Transverse colon (tissue), 4 donors: ENCODE data around the gene SLC24A3. TPM values are rescaled to one million over a fixed set of nuclear protein-coding genes. Genes with fewer than 3 reads are reported as not detected.

Source experiments
- DNase-seq: peaks from one replicate; pipeline ENCODE4 v3.0.0-alpha.2; 2019
- H3K27ac ChIP-seq, 4 donors: fragments of 200-600 bp; sonication (generic); 2 replicates each; pipeline ENCODE4 v1.5.1; 2016 to 2018; ENCODE audit warnings: inconsistent platforms in 4 of 4
- H3K27me3 ChIP-seq: fragments of 200-600 bp; sonication (generic); 2 replicates; pipeline ENCODE4 v1.5.1; 2017; ENCODE audit warnings: inconsistent platforms
- H3K36me3 ChIP-seq, 4 donors: fragments of 200-600 bp; sonication (generic); 2 replicates each; pipeline ENCODE4 v1.5.1; 2017 to 2019; ENCODE audit warnings: inconsistent platforms in 4 of 4
- H3K4me1 ChIP-seq, 4 donors: fragments of 200-600 bp; sonication (generic); 2 replicates each; pipeline ENCODE4 v1.5.1; 2017 to 2020; ENCODE audit warnings: inconsistent platforms in 4 of 4
- H3K4me3 ChIP-seq, 4 donors: fragments of 200-600 bp; sonication (generic); 1 replicate in 1 of 4; 2 replicates in 3 of 4; pipeline versions ENCODE4 v1.5.1 to v1.6.1; 2017 to 2019; ENCODE audit warnings: inconsistent platforms in 4 of 4
- H3K9me3 ChIP-seq, 2 donors: fragments of 200-600 bp; sonication (generic); 2 replicates each; pipeline ENCODE4 v1.5.1; 2017 to 2019; ENCODE audit warnings: inconsistent platforms in 2 of 2
- CTCF ChIP-seq, 5 experiments: fragments of 200-600 bp in 3 of 5; fragments of 450-650 bp in 2 of 5; sonication (generic) in 3 of 5; IDR thresholded peaks; 1 replicate in 2 of 5; 2 replicates in 3 of 5; pipeline ENCODE4 v1.5.1; 2016 to 2017; ENCODE audit warnings: antibody characterized with exemption in 5 of 5, inconsistent platforms in 3 of 5, mild to moderate bottlenecking in 2 of 5, moderate library complexity in 1 of 5
- EP300 ChIP-seq: sonication (generic); formaldehyde crosslinking; IDR thresholded peaks from one replicate; pipeline ENCODE4 v1.6.1; 2017; ENCODE audit warnings: antibody characterized with exemption, low read depth
- POLR2A ChIP-seq: fragments of 450-650 bp; IDR thresholded peaks from one replicate; pipeline ENCODE4 v1.6.1; 2016; ENCODE audit warnings: antibody characterized with exemption, mild to moderate bottlenecking, moderate library complexity
- POLR2AphosphoS5 ChIP-seq, 3 donors: sonication (generic); formaldehyde crosslinking; IDR thresholded peaks; one replicate each; pipeline ENCODE4 v1.6.1; 2016; ENCODE audit warnings: antibody characterized with exemption in 3 of 3
- WGBS, 2 donors: methylation state at CpG; one replicate each; pipeline ENCODE4 v1.1.5; 2018; ENCODE audit warnings: low coverage in 1 of 2; 5-methylcytosine and 5-hydroxymethylcytosine counted together
- in situ Hi-C, 4 donors: fragments of 200-750 bp; cut with MboI; loops; one replicate each; pipeline versions ENCODE4 v1.15.0 to v1.15.1; 2017; ENCODE audit warnings: low sequenced_read_pairs in 3 of 4, low pct_ligation_motif_present in 1 of 4, low pct_unique_long_range_greater_than_20kb in 1 of 4
- intact Hi-C: fragments of 100-400 bp; cut with DNase I; formaldehyde crosslinking; loops from one replicate; pipeline ENCODE4 v1.15.1; 2023; ENCODE audit warnings: low total_unique reads
- total RNA-seq, 4 donors: library from RNA; depleted of rRNA; stranded (reverse); fragments of >200 nt; gene quantifications; one replicate each; pipeline ENCODE4 v1.1.0, GENCODE V29; 2016

Gene SLC24A3
- total RNA-seq, 4 donors from 2014 or later, result 4.4 to 6.7 (median 4.6) TPM

GRCh38 chr20:19695081-19695480 is 482.6 kb downstream of the SLC24A3 start:
- H3K36me3 ChIP-seq, result no peaks in the 10 kb centered on the region
- H3K9me3 ChIP-seq, result no peaks in the 10 kb centered on the region
- no peaks in the 10 kb centered on the region for H3K27me3 ChIP-seq
- WGBS, 2 donors, result 81% methylated on average over 2 of the region's 2 CpGs; no CpG with 5 or more reads in 1 of the 2 donors
- TF ChIP-seq POLR2A (no peak), POLR2AphosphoS5 (IDR thresholded peaks at IDR 0.05) (no peak), EP300 (no peak), CTCF (IDR thresholded peaks at IDR 0.05) (no peak)
- in situ Hi-C loops, result loop anchor here in 3 of 4 donors (10.0 to 25.0 kb wide), 3 partner anchors 90 to 100 kb away; no protein-coding TSS in a partner anchor
- peaks cover 0 to 4% (median 0%) of the 10 kb centered on the region in 4 donors for H3K4me1 ChIP-seq
- no peak for DNase-seq
- no peak overlapping the region for H3K27ac ChIP-seq
- intact Hi-C loops, result no loop called here
- H3K4me3 ChIP-seq, result no peak overlapping the region

- Histone ChIP-seq H3K4me1 (peaks cover 0 to 4% (median 0%) of the 10 kb centered on the region in 4 donors), H3K9me3 (no peaks in the 10 kb centered on the region), H3K36me3 (no peaks in the 10 kb centered on the region), H3K27me3 (no peaks in the 10 kb centered on the region), H3K4me3 (no peak overlapping the region), H3K27ac (no peak overlapping the region)
- 94 to 100% methylated on average over 2 to 4 of the region's 4 CpGs for WGBS, 2 donors
- no peak for DNase-seq
- in situ Hi-C loops, result loop anchor here in 3 of 4 donors (10.0 to 25.0 kb wide), 3 partner anchors 88 to 98 kb away; no protein-coding TSS in a partner anchor
- TF ChIP-seq POLR2A (no peak), POLR2AphosphoS5 (IDR thresholded peaks at IDR 0.05) (no peak), CTCF (IDR thresholded peaks at IDR 0.05) (no peak), EP300 (no peak)
- intact Hi-C loops, result no loop called here
Observed at GRCh38 chr20:19696620-19697019, 484.2 kb downstream of the SLC24A3 start.

GRCh38 chr20:19697415-19697814 is 485.0 kb downstream of the SLC24A3 start:
- H3K36me3 ChIP-seq, result no peaks in the 10 kb centered on the region
- 98% methylated on average over 2 of the region's 2 CpGs; no CpG with 5 or more reads in 1 of the 2 donors for WGBS, 2 donors
- no peaks in the 10 kb centered on the region for H3K9me3 ChIP-seq
- no peak for TF ChIP-seq POLR2AphosphoS5 (IDR thresholded peaks at IDR 0.05)
- TF ChIP-seq POLR2A, result no peak
- no peak for TF ChIP-seq EP300
- TF ChIP-seq CTCF (IDR thresholded peaks at IDR 0.05), result no peak
- H3K4me1 ChIP-seq, result peaks cover 0 to 4% (median 0%) of the 10 kb centered on the region in 4 donors
- no peak for DNase-seq
- in situ Hi-C loops, result loop anchor here in 3 of 4 donors (10.0 to 25.0 kb wide), 3 partner anchors 87 to 97 kb away; no protein-coding TSS in a partner anchor
- H3K27me3 ChIP-seq, result no peaks in the 10 kb centered on the region
- no peak overlapping the region for H3K4me3 ChIP-seq
- no peak overlapping the region for H3K27ac ChIP-seq
- intact Hi-C loops, result no loop called here

- H3K27me3 ChIP-seq, result no peaks in the 10 kb centered on the region
- H3K4me1 ChIP-seq, result no peaks in the 10 kb centered on the region
- no peak overlapping the region for H3K27ac ChIP-seq
- H3K9me3 ChIP-seq, result no peaks in the 10 kb centered on the region
- intact Hi-C loops (no loop called here), in situ Hi-C loops (loop anchor here in 3 of 4 donors (10.0 to 25.0 kb wide), 3 partner anchors 85 to 95 kb away; no protein-coding TSS in a partner anchor)
- DNase-seq, result no peak
- no peak overlapping the region for H3K4me3 ChIP-seq
- 60 to 78% methylated on average over 1 to 4 of the region's 4 CpGs for WGBS, 2 donors
- no peaks in the 10 kb centered on the region for H3K36me3 ChIP-seq
- no peak for TF ChIP-seq POLR2A
- no peak for TF ChIP-seq CTCF (IDR thresholded peaks at IDR 0.05)
- TF ChIP-seq EP300, result no peak
- TF ChIP-seq POLR2AphosphoS5 (IDR thresholded peaks at IDR 0.05), result no peak
Observed at GRCh38 chr20:19699180-19699971, 486.9 kb downstream of the SLC24A3 start.
